Fibroblast of upper back skin (primary cell): Measurements from ENCODE around the gene TUB.

Experiments
- DNase-seq: peaks from one replicate; pipeline ENCODE4 v3.0.0-alpha.2; 2013

TUB gene

DNA sequence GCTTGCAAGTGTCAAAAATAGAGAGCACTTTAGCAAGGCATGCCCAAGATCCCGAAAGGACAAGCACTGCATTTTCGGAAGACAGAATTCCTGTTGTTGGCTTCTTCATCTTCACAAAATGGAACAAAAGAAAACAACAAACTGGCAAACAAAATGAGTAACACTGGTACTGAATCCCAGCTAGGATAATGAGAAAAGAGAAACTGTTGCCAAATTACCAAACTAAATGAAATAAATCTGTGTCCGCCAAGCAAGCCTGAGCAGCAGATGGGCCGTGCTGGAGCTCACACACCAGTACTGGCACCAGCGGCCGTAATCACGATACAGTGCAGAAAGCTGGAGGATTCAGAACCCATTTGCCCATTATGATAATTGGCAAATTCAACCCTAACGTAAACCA lies 30.6 kb downstream of the TUB start:
- DNase-seq = no peak

DNA sequence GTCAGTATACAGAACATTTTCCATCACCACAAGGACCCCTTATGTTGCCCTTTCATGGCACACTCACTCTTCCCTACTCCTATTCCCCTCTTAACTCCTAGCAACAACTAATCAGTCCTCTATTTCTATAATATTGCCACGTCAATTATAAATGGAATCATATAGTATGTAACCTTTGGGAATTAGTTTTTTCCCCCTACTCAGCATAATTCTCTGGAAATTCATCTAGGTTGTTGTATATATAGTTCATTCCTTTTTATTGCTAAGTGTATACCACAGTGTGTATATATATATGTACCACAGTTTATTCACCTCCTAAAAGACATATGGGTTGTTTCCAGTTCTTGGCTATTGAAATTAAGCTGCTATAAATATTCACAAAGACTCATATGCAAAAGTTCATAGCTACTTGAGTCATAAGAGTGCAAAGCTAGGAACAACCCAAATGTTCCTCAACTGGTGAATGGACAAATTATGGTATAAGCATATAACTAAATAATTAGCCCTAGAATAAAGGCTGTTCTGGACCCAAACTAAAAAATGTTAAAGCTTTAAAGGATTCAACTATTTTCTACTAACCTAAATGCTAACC lies 41.3 kb downstream of the TUB start:
- no peak for DNase-seq

DNA sequence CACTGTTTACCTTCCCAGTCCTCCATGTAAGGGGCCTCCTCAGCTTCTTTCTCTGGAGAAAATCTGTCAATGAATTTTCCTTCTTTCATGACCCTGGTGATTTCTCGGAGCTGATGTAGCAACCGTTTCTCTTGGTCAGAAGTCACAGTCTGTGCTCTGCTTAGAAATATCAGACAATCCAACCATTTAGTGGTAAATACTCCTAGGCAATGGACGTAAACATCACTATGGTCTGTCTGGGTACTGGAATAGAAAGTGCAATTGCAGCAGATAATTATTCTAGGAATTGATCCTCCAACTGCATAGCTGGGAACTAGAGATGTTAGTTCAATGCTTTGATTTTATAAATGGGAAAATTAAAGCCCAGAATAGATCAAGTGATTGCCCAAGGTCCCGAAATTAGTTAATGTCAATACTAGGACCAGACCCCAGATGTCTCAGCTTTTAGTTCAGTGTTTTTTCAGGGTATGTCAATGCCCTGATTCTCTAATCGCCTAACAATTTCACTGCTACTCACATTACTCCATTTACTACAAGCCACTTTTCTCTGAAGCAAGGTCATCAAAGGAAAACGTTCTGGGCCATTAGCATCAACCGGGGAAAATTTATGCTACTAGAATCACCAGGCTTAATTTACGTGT lies 45.8 kb downstream of the TUB start:
- DNase-seq = no peak

GRCh38 chr11:8127447-8127846 lies 46.4 kb downstream of the TUB start:
- no peak for DNase-seq

- no peak for DNase-seq
Observed at GRCh38 chr11:8138526-8138925, 57.5 kb downstream of the TUB start.

DNA sequence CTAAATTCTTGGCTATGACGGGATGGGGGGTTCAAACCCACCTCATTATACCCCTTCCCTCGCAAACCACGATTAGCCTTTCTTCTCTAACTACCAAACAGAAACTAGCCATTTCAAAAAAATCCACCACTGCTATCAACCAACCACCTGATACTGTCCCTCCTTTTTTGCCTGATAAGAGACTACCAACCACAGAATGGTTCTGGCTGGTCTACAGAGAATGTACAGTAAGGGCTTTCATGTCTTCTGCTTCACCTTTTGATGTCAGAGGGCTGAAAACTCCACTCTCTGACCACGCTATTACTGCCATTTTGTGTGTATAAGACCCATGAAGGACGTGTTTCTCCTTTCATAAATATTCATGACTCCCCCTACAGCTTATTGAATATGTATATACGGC lies 68.7 kb downstream of the TUB start:
- DNase-seq = no peak
